Measurements from ENCODE around the gene ZDHHC22. TPM values are rescaled to one million over a fixed set of nuclear protein-coding genes. Genes with fewer than 3 reads are reported as not detected.
"Not testable (repeated sequence)": the region's sequence is repeated elsewhere in the genome, so short reads cannot be mapped to it uniquely, and the experiment has no call there.

Gene ZDHHC22, protein sequence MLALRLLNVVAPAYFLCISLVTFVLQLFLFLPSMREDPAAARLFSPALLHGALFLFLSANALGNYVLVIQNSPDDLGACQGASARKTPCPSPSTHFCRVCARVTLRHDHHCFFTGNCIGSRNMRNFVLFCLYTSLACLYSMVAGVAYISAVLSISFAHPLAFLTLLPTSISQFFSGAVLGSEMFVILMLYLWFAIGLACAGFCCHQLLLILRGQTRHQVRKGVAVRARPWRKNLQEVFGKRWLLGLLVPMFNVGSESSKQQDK
- total RNA-seq (2014; rRNA removed; shearing (Covaris generic)) = not detected in 2 replicates

DNA sequence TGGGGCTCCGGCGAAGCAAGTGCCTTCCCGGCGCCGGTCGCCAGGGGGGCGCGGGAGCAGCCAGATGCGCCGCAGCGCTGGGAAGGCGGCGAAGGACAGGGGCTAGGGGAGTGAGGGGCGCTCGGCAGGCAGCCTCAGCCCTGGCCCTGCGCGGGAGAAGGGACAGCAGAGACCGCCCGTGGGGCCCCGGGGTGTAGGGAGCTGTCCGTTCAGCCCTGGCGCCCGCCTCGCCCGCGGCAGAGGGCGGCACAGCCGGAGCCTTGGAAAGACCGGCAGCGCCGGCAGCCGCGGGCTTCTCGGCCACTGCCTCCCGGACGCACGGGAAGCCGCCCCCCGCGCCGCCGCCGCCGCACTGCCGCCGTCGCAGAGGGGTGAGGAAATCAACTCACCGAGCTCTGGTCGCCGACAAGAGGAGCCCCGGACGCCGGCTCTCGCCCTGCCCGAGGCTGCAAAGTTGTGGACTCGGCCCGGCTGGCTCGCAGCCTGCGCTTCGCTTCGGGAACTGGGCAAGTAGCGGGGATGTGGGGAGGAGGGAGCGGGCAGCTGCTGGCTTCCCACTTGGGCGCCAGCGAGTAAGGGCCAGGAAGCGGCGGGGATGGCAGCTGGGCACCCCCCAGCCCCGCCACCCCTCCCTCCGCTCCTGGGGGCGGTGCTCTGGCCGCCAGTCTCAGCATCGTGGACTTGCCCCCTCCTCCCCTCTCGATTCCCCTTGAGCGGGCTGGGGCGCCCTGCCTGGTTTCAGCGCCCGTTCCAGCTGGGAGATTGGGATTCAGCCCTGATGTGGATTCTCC, at the start of gene ZDHHC22:
ZDHHC22 (minus strand) TSS at position 578 of the 791 bp plus-strand sequence. CDS start 2,053 bp downstream, outside the sequence.
- no peak for DNase-seq (ENCODE audit: low spot score)

DNA sequence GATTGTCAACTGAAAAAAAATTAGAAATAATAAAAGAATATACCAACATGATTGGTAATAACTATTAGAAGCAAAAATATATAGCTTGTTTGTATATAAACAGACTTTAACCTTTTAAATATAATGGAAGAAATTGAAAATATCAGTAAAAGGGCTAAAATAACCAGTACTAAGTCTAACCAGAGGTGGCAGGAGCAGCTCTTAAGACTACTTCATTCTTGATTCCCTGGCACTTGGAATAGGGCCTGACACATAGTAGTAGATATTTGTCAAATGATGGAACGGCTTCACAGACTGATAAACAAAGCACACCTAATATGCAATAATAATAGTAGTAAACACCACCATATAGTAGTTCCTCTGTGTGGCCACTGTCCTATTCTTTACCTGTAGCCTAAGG, 49.4 kb upstream of the ZDHHC22 start:
- DNase-seq (ENCODE audit: low spot score) = no peak

DNA sequence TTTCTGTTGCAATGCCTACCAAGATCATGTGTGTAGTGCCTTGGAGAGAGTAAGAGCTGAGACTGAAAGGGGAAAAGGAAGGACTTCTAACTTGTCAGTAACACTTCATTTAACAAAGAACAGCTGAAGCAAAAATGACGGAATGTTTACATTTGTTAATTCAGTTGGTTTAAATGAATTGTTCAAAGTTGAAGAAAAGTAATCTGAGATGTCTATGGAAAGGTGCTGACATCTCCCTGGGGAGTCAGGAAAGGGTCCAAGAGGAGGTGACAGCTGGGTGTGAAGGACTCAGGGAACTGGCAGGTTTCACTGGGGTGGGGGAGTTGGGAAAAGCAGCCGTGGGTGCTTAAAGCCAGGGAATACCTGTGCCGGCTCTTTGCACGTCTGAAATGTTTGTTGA, 47.9 kb upstream of the ZDHHC22 start:
- no peak for DNase-seq (ENCODE audit: low spot score)

DNA sequence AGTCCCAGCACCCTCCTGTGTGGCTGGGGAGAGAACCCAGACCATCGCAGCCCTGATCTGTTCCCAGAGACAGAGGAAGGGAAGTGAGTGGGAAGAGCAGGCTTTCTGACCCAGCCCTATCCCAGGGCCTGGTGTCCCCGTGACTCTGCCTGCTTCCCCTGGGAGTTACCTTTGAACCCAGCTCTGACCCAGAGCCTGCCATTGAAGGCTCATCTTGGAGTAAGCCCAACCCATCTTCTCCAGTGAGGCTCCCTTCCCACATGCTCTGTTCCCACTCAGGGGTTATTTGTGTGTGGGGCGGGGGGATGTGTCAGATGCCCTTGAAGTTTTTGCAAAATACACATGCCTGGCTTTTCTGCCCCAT, 46.0 kb upstream of the ZDHHC22 start:
- no peak for DNase-seq (ENCODE audit: low spot score)

DNA sequence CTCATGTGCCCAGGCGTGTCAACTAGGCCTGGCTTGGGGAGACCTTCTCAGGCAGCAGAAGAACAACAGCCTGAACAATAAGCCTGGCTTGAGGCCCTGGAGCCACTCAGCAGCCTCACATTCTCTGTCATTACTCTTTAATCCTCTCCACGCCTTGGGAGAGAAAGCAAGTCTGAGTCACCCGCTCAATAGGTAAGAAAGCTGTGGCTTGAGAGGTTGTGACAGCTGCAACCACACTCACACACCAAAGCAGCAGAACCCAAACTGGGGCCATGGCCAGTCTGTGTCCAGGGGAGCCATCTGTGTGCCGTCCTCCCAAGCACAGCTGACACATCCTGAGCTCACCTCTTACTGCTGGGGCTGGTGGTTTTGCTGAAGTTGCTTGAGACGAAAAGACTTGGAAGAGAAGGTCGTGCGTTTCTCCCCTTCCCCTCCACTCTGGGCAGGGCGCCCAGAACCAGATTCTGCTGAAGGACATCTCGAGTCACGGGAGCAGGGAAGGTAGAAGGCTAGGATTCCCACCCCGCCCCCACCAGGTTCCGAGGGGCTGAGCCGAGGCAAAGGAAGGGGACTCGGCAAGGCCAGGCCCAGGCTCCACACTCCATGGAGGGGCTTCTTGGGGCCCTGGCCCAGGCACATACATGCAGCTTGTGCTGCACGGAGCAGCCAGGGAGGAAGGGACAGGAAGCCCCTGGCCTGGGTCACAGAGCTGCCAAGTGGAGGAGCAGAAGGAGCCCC, 45.5 kb upstream of the ZDHHC22 start:
- DNase-seq (ENCODE audit: low spot score) = peak; percentile 81

DNA sequence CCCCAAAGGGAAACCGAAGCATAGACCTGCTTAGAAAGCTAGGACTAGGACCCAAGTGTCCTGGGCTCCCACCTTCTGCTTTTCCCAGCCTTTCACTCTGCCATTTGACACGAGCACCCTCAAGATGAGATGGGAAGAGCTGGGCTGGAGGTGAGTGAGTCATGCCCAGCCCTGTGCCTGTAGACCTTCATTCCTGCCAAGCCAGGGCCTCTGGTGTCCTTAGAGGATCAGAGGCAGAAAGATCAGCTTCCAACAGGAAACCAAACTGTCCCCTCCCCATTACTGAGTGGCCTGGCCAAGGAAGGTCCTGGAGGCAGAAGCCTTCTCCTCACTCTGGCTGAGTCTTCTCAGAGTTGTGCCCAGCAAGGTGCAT, 43.5 kb upstream of the ZDHHC22 start:
- no peak for DNase-seq (ENCODE audit: low spot score)

DNA sequence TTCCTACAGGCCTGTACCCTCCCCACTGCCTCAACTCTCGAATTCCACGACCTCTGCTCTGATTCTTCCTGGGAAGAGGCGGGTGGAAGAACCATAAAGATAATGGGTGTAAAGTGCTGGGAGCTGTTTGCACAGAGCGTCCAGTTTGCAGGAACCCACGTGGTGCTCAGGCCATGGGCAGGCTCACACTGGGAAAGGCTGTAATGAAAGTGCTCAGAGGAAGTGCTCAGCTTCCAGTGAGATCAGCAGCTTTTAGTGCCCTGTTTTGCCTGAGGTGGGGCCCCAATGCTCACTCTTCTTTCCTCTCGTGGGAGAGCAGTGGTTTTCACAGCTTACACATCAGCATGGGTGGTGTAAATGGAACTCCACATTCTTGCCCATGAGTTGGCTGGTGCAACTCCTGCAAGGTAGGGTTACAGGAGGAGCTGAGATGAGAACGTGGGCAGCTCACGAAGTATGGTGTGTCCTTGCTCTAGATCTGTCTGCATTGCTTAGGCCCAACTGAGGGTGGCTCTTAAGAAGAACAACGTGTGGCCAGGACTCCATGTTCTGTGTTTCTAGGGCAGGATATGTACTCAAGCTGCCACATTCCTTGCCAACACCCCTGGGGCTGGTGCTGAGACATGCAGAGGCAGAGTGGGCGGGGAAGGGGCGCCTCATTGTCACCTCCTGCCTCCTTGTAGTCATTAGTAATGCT, 43.0 kb upstream of the ZDHHC22 start:
- DNase-seq (ENCODE audit: low spot score) = no peak

DNA sequence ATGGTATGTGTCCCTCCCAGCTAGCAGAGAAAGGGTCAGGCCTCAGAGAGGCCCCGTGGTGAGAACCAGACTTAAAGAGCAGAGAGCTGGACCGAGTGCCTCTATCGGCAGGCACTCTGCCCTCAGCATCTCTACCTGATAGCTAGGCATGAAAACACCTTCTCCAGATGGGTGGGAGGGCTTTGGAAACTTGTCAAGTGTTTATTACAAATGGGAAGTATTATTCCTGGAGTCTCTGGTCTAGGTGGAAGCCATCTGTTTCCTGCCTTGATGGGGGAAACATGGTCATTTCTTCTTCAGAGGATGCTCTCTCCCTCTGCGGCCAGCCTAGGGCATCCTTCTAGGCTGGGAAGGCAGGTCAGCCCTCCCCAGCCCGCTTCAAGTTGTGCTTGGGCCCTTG, 42.3 kb upstream of the ZDHHC22 start:
- no peak for DNase-seq (ENCODE audit: low spot score)

DNA sequence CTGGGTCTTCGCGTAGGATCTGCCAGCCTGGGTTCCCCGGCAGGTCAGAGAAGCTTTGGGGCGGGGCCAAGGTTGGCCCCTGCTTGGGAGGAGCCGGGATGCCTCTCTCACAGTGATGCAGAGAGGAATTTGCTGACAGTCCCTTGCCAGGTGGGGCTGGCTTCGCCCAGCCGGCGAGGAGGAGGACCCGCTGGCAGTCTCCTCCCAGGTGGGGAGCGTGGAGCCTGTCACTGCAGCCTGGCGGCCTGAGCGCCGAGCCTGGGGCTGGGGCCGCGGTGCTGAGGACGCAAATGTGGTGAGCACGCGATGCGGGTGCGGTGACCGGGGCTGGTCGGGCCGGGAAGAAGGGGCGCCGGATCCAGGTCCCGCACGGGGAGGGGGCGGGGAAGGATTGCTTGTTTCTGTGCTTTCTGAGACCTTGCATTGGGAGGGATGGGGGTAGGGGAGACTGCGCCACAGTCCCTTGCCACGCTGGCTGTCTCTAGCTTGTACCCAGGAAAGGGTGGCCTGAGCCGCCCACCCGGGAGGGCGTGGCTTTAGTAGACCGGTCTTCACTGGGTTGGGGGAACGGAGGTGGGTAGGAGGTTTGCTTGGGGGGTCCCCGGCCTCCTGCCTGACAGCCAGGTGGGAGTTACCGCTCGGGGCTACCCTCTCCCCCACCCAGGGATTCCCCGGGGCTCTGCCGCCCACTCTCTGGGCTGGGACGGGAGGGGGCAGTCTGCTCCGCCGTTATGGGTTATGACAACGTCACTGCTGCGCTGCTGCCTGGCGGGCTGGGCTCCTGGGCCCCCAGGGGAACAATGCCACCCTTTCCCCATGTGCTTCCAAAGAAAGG, 40.2 kb upstream of the ZDHHC22 start, which contains the start of gene TMEM63C:
TMEM63C (plus strand) TSS at position 196 of the 835 bp plus-strand sequence. CDS start 37,016 bp downstream, outside the sequence.
- DNase-seq (ENCODE audit: low spot score) = peak; percentile 67

DNA sequence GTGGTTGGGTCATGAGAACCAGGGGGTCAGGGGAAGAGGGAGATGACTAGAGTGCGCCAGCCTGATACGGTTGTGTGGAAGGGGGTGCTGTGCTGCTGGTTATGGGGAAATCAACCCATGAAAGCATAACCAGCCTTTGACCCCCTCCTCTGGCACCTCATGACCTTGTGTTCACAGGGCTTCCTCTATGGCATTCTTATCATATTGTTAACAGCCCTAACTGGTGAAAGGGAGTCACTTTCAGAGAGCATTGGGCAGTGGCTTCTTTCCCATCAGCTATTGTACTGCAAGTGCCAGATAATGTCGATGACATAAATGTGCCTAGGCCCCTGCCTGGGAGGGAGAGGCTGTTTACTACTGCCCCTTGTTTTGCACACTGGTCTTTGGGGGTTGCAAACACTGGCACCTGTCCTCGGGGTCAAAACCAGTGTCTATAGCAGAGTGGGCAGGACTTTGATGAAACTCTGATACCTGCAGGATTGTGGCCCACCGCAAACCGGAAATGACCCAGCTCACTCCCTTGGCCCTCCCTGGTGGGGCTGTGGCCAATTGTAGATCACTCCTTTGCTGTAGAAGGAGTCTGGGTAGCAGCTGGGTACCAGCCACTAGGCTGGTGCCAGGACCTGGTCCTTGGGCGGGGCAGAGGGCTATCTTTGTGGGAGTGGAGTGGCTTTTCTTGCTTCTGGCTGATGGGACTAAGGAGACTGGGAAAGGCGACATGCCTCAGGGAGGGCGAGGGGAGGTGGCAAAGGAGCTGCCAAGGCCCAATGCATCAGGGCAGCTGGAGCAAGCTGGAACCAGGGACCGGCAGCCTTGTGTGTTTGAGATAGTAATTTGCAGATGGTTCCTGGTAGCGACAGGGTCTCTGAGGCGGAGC, 39.4 kb upstream of the ZDHHC22 start:
- DNase-seq (ENCODE audit: low spot score) = no peak

DNA sequence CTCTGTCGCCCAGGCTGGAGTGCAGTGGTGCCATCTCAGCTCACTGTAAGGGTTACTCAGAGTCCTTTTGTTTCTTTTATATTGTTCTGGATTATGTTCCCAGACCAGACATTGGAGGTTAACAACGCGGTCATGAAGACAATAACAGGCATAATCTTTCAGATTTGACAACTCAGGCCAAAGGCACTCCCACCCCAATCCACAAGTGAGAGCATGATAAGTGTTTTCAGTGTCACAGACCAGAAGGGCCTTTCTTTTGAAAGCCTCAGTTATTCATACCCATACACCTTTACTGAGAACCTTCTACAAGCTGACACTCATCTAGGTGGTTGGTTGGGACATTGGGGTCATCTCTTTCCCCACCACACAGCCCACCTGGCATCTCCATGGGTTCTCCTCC, 37.1 kb upstream of the ZDHHC22 start:
- no peak for DNase-seq (ENCODE audit: low spot score)

DNA sequence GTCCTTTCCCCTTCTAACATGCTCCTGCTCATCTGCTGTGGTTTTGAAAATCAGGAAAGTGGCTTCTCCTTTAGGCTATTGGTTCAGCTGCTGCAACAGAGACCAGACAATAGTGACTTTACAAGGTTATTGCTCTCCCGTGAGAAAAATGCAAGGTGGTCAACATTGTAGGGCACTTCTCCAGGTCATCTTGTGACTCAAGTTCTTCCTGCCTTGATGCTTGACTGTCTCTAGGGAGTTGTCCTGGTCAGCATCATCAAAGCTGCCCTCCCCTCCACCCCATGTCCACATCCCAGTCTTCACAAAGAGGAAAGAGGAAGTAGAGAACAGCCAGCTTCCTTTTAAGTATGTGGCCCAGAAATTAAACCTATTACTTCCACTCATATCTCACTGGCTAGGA, 36.1 kb upstream of the ZDHHC22 start:
- no peak for DNase-seq (ENCODE audit: low spot score)

DNA sequence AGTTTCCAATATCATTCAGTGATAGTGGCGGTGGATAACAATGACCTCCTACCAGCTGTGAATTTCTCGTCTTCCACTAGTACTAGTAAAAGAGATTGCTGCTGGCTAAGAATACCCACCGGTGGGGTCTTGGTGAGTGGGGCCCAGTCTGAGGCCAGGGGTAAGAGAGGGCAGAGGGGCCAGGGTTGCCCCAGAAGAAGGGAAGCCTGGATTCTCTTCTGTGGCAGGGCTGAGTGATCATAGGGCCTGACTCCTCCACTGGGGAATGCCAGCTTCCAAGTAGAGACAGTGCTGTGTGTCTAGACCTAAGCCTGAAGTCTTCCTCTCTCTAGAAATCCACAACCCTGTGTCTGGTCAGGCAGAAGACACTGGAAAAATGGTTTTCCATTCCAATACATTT, 34.3 kb upstream of the ZDHHC22 start:
- DNase-seq (ENCODE audit: low spot score) = no peak

DNA sequence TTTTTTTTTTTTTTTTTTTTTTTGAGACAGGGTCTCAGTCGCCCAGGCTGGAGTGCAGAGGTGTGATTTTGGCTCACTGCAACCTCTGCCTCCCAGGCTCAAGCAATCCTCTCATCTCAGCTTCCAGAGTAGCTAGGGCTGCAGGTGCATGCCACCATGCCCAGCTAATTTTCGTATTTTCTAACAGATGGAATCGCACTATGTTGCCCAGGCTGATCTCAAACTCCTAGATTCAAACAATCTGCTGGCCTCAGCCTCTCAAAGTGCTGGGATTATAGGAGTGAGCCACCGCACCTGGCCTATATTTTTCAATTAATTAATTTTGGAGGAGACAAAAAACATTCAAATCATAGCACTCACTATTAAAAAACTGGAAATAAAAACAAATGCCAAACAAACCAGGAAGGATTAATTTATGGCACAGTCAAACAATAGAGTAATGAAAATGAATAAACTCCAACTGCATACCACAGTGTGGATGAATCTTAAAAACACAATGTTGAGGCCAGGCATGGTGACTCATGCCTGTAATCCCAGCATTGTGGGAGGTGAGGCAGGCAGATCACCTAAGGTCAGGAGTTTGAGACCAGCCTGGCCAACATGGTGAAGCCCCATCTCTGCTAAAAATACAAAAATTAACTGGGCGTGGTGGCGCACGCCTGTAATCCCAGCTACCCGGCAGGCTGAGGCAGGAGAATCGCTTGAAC, 32.5 kb upstream of the ZDHHC22 start:
- not testable (repeated sequence) for DNase-seq (ENCODE audit: low spot score)

DNA sequence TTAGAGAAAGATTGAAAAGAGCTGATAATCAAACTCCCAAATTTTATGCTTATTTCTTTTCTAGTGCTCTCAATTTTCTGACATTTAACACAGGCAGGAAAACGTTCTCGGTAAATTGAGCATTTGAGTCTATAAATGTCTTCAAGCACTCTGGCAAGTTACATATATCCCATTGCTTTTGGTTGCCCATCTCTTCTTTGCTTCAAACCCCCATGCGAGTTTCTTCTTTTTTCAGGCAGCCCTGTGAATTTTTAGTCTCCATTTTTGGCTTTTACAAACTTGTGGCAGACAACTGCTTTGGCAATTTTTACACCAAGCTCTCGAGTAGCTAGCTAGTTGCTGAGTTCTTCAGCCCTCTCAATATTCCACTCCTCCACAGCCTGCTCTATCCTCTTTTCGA, 31.3 kb upstream of the ZDHHC22 start:
- DNase-seq (ENCODE audit: low spot score) = no peak

DNA sequence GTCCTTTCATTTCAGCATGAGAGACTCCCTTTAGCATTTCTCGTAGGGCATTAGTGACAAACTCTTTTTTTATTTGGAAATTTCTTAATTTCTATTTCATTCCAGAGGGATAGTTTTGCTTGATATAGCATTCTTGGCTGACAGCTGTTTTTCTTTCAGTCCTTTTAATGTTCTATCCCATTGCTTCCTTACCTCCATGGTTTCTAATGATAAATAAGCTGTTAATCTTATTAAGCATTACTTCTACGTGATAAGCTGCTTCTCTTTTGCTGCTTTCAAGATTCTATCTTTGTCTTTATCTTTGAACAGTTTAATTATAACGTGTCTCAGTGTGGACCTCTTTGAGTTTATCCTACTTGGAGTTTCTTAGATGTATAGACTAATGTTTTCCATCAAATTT, 28.5 kb upstream of the ZDHHC22 start:
- no peak for DNase-seq (ENCODE audit: low spot score)

DNA sequence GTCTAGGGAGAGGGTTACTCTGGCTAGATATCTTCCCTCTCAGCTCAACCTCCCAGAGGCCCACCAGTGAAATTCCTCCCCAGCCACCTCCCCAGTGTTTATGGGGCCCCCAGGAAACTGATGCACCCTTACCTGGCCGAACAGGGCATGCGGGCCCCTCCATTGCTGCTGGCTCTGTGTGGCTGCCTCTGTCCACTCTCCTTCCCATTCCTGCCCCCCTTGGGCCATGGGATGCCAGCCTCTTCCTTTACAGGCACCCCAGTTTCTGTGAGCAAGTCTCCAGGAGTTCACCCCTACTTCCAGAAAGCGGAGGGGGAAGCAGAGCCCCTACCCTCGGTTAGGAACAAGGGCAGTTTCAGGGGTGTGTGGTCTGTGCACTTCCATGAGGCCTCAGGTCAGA, 19.4 kb upstream of the ZDHHC22 start:
- no peak for DNase-seq (ENCODE audit: low spot score)

DNA sequence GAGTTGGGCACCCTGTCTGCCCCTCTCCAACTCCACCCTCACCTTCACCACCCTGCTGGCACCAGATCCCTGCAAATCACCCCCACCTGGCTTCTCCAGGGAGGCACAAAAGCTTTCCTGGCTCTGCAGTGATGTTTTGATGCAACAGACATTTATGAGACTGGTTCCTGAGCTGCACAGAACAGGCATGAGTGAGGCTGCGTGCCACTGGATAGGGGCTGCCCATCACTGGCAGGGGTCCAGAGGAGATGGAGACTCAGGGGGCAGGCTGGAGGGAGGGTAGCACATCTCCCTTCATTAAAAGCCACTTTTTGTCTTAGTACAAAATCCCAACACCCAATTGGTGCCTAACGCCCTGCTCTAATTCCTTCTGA, 17.3 kb upstream of the ZDHHC22 start:
- no peak for DNase-seq (ENCODE audit: low spot score)

DNA sequence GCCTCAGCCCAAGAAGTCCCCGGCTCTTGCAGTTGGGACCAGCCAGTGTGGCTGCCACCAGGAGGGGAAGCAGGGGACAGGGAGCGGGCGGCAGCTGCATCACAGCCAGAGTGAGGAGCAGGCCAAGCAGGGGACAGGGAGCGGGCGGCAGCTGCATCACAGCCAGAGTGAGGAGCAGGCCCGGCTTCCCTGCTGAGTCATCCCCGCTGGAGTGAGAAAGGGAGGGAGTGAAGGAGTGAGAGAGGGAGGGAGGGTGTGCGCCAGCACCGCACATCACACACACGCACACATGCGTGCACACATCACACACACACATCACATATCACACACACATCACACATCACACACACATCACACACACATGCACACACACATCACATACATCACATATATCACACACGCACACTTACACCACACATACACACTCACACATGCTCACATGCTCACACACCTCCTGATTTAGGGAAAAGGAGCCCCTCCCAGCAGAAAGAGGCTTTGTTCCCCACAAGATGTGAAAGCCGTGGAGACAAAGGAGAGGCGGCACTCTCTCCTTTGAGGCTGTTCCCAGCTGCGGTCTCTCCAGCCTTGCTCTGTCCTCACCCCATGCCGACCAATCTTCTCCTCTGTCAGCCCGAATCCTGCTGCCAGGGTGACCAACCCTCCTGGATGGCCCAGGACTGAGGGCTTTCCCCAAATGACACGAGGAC, 16.7 kb upstream of the ZDHHC22 start:
- DNase-seq (ENCODE audit: low spot score) = peak; percentile 87
